ENCODE results near the gene CAMKMT.

The CAMKMT gene

GRCh38 chr2:44801289-44801840 is 439.6 kb downstream of the CAMKMT start:
- TF ChIP-seq CTCF (IDR thresholded peaks at IDR 0.05; ENCODE audit: low read depth, low read length, missing control alignments): no peak
- DNase-seq (ENCODE audit: extremely low read depth, low read depth): no peak
- H3K4me3 ChIP-seq (replicated peaks; ENCODE audit: low read depth, low read length): no peak overlapping the region

DNA sequence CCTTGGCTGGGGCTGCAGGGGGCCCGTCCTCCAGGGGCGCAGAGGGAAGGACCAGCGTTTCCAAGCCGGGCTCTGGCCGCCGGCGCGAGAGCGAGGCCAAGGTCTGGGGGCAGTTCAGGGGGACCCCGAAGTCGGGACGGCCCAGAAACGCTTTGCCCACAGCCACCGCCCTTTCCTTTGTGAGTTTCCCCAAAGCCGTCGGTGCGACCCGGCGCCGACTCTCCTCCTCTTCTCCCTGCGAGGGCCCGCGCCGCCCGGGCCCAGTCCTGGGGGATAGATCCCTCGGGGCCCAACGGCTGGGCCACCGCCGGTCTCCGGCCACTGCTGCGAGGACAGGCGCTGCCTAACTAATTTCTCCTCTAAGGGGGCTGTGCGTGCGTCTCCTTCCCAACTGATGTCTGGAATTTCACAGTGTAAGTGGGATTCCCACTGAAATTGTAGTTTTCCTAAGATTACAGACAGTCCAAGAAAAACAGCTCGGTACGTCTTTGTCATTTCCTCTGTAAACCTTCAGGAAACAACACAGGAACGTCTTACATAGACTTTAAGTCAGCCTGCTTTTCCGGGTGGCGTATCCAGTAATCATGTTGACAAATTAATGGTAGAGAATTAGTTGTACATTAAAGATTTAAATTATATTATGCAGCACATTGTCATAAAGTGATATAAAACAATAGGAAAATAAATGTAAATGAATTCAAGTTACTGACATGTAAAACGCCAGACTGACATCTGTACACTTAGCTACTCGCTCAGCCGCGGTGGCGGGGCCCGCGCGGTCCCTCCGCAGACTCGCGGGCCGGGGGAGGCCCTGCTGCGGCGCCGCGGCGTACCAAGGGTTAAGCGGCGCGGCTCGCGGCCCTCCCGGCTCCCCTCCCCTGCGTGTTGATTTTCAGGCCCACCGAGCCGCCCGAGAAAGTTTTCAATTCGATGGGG is 440.4 kb downstream of the CAMKMT start:
- H3K4me3 ChIP-seq (replicated peaks; ENCODE audit: low read depth, low read length): no peak overlapping the region
- DNase-seq (ENCODE audit: extremely low read depth, low read depth): no peak
- TF ChIP-seq CTCF (IDR thresholded peaks at IDR 0.05; ENCODE audit: low read depth, low read length, missing control alignments): no peak

DNA sequence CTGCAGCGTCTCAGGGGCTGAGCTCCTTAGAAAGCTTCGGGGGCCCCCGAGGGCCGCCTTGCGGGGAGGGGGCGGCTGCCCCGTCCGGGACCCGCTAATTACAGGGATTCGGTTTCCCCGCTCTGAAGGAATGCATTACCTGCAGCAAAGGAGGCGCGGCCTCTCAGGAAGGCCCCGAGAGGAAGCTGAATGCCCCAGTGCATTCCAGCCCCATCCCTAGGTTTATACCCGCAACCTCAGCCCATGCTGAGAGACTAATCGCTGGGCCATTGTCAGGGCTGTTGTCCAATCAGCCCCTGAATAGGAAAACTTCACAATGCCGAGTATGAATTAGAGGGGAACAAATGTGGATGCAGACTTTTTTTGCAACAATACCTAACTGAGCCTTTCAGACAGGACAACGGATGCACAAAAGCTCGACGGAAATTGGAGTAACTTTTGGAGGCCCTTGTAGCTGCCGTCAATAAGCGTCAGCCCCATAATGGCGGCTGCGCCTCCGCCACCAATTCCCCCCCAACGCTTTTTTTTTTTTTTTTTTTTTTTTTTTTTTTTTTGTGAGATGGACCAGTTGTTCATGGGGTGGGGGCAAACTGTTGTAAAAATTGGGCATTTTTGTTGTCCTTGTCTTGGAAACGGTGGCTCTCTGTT is 441.2 kb downstream of the CAMKMT start:
- TF ChIP-seq CTCF (IDR thresholded peaks at IDR 0.05; ENCODE audit: low read depth, low read length, missing control alignments): no peak
- no peak overlapping the region for H3K4me3 ChIP-seq (replicated peaks; ENCODE audit: low read depth, low read length)
- DNase-seq (ENCODE audit: extremely low read depth, low read depth): no peak

GRCh38 chr2:44804406-44805265 is 442.9 kb downstream of the CAMKMT start:
- no peak overlapping the region for H3K4me3 ChIP-seq (replicated peaks; ENCODE audit: low read depth, low read length)
- TF ChIP-seq CTCF (IDR thresholded peaks at IDR 0.05; ENCODE audit: low read depth, low read length, missing control alignments): no peak
- no peak for DNase-seq (ENCODE audit: extremely low read depth, low read depth)

GRCh38 chr2:44805401-44806235 is 443.9 kb downstream of the CAMKMT start:
- no peak overlapping the region for H3K4me3 ChIP-seq (replicated peaks; ENCODE audit: low read depth, low read length)
- DNase-seq (ENCODE audit: extremely low read depth, low read depth): no peak
- TF ChIP-seq CTCF (IDR thresholded peaks at IDR 0.05; ENCODE audit: low read depth, low read length, missing control alignments): no peak
